ENCODE results near the gene SLC22A23.
"Not testable (repeated sequence)": the region's sequence is repeated elsewhere in the genome, so short reads cannot be mapped to it uniquely, and the experiment has no call there.

SLC22A23 gene

DNA sequence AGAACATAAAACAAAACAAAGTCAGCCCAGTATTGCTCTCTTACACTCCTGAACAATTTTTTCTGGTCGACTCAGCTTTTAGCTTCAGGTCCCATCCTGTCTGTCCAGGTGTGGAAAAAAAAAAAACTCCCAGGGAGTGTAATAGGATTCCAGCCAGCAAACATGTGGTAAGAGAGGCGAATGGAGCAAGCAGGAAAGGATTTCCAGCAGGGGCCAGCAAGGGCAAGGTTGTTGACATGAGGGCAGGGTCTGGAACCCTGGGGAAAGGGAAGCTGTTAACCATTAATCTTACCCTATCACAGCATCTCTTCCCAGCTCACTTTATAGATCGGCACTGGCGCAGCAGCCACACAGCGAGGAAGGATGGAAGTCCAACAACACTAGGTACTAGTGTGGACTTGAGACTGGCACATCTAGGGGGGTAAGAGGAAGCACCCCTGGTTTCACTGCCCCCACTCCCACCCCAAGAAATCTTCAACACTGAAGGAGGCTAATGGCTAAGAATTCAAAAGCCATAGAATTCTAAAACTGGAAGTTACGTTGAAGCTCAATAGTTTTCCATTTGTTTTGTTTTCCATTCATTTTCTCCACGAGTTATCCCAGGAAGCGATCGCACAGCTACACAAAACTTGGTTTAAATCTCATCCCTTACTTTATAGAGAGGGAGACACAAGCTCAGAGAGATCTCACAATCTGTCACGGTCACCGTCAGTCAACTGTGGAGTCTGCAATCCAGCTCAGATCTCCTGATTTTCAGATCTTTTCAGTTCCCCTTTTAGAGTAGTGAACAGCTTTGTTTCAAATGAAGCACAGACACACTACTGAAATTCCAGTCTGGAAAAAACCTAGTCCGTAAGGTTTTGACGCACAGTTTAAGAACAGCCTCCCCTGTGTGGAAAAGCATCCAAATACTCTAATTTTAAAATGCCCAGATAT is 53.3 kb downstream of the SLC22A23 start:
- DNase-seq: no peak

DNA sequence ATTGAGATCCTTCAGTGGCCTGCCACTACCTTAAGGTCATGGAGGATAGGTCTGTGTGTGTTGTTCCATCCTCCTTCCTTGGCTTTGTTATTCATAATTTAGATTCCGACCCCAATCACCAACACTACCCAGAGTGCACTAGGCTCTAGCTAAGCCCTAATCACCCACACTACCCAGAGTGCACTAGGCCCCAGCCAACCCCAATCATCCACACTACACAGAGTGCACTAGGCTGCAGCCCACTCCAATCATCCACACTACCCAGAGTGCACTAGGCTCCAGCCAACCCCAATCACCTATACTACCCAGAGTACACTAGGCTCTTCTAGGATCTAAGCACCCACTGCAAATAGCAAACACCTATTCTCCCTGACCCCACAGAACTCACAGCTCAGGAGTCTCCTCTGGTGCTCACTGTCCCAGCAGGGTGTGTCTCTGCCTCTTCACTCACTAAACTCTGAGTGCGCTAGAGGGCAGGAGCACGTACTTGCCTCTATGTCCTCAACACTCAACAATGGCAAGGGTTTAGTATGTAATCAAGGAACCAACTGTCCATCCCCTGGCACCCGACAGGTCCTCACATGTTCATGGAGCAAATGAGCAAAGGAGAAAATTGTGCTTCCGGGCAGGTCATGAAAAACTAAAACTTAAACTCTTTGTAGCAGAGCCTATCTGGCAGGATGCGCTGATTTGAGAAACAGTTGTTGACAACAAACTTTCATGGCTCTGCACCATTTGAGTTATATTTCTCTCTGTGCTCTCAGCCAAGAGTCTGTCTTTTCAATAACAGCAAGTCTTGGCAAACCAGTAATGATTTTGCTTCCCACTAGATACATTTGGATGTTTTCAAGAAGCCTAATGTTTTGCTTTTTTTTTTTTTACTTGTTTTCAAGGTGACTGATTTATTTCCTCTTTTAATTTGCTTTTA is 54.3 kb downstream of the SLC22A23 start:
- no peak for DNase-seq

DNA sequence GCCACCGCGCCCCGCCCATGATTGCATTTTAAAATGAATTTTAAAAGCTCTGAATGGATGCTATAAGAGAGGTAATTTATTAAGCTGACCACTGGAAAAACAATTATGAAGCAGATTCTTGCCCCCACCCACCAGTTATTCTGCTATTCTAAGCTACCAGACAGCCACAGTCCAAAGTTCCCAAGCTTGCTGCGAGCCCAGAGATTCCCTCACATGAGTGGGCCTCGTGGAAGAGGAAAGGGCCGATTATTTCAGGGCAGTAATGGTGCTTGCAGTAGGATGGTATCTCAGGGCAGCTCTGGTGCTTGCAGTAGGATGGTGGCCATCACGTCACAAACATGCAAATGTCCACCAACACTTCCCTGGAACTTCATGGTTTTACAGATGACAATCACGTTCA is 56.7 kb downstream of the SLC22A23 start:
- DNase-seq: no peak

DNA sequence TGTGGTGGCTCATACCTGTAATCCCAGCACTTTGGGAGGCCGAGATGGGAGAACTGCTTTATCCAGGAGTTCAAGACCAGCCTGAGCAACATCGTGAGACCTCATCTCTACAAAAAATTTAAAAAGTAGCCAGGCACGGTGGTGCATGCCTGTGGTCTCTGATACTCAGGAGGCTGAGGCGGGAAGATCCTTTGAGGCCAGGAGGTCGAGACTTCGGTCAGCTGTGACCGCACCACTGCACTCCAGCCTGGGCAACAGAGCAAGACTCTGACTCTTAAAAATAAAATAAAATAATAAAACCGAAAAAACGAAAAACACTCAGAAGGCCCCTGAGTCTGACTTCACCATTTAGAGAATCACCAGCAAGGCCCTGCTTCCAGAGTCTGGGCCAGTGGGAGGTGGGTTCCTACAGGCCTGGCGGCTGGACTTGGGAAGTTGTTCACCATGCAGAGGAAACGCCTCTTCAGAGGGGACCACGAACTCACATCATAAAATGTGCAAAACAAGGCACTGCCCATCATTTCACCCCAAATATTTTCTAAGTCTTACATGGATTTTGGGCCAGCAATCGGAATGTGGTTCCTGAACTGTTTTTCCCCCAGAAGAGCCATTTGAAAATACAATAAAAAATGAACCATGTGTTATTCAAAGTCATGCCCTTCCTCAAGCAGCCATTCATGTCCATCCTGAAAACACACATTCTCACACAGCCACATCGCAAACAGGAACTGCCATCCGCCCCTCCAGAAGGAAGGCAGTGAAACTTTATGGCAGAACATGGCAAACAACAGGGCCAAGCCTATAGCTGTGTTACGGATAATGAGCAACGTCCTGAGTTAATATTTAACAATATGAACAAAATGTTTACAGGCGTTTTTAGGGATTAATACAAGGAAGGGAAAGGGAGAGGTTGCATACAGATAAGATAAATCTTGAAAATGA is 57.8 kb downstream of the SLC22A23 start:
- no peak for DNase-seq

DNA sequence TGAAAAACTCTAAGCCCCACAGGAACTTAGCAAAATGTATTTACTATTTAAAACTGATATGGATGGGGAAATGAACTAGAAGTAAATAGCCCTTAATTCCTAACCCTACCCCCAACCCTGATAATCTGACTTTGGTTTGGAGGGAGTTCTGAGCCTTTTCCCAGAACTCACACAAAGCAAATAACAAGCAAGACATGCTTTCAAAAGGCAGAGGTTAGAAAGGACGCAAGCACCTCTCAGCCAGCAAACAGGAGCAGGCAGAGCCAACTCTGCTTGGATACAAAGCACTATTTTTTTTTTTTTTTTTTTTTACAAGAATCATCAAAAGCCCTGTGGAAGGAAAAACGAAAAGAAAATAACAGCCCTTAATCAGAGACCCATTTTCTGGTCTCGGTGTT is 58.7 kb downstream of the SLC22A23 start:
- no peak for DNase-seq

DNA sequence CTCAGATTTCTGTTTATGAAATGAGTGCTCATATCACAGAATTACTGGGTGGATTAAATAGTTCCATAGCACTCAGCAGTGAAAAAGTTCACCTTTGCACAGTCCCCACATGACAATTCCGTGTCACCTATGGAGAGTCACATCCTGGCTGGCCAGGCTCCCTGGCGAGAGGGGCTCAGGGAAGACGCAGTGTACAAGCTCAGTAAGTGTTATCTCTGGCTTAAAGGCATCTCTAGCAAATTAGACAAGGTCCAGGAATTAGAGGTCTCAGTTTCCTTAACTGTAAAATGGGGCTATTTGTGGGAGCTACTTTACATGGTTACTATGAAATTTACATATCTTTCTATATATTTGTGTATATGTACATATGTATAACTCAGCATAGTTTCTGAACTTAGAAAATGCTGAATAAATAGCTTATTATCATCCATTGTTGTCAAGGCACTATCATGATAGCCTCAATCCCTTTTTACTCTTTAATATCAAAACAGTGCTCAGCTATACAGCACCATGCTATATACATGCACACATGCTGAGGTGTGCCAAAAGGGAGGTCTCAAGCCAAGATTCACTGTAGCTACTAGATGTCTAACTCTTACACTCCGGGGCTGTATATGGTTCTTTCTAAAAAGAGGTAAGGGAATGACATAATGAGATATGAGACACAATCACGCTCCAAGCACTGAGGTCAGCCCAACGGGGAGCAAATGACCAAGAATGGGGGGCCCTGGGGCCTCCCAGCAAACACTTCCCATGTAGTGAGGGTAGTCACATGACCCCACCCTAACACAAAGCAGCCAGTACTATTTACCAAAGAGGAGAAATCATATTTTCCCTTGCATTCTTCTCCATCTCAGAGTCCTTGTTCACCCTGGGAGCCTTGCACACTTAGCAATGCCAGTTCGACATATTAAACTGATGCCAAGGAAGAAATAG is 59.4 kb downstream of the SLC22A23 start:
- DNase-seq: no peak

DNA sequence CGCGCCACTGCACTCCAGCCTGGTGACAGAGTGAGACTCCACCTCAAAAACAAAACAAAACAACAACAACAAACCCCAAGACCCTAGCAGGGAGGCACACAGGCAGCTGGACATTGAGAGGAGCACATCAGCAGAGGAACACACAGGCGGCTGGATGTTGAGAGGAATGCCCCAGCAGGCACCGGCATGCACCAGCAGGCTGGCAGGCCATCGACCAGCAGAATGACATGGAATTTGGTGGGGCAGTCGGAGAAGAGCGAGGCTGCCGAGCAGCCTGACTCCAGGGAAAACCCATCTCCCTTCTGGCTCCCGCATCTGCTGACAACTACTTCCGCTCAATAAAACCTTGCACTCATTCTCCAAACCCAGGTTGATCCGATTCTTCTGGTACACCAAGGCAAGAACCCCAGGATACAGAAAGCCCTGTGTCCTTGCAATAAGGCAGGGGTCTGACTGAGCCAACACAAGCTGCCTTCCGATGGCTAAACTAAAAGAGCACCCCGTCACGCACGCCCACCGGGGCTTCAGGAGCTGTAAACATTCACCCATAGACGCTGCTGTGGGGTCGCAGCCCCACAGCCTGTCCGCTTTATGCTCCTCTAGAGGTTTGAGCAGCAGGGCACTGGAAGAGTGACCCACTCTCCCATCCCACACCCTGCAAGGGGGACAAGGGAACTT is 60.2 kb downstream of the SLC22A23 start:
- no peak for DNase-seq

DNA sequence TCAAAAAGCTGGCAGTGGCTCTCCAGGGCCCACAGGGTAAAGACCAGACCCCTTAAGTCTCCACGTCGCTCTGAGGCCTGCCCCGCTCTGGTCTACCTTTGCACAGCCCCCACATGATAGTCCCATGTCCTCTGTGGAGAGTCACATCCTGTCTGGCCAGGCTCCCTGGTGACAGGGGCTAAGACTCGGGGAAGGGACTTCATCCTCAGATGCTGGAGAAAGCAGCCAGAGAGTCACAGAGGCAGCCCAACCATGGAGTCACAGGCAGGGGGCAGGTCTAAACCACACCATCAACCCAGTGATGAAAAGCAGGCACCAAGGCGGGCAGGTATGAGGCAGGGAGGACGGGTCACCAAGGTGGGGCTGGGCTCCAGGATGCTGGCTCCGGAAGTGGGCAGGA is 62.2 kb downstream of the SLC22A23 start:
- no peak for DNase-seq

DNA sequence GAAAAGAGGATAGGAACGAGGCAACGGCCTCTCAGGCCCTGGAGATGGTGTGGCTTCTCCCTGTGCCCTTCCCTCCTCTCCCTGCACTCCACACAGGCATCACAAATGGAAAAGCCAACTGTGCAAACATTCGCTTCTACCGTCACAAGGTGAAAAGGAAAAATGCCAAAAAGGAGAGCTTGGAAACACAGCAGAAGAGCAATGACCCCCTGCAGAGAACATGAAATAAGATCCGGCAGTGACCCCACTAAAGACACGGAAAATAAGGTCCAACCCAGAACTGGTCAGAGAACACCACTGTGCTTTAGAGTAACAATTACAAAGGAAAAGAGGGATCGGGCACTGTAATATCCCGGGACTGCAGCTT is 63.0 kb downstream of the SLC22A23 start:
- no peak for DNase-seq

DNA sequence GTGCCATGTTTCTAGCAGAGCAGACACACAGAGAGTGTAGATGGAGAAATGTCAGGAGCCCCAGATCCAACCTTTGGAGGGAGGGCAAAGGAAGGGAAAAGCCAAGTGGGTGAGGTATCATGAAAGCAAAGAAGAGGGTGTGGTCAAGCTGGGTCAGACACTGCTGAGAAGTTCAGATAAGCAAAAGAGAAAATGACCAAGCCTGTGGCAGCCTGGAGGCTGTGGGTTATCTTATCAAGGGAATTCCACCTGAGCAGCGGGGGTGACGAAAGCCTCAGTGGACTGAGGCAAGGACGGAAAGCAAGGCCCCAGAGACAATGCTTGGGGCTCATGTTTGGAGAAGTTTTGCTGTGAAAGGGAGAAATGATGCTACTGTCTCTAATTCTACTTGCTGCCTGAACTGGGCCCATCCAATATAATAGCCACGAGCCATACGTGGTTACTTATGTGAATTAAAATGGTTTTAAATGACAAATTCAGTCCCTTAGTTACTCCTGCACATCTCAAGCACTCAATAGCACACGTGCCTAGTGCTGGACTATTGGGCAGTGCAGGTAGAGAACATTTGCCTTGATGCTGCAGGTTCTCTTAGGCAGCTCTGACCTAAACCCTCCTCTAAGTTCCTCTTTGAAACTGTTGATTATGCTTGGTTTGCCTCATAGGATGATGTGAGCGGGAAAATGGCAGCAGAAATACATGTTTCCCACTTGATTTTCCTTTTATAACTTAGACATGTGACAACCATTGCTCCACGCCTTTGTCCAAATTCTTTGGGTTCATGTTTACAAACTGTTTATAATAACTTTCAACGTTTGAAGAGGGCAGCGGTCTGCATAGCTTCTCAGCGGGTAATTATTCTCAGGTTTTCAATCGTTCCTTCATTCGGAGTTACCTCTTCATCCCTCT is 63.7 kb downstream of the SLC22A23 start:
- peak; percentile 94 for DNase-seq

DNA sequence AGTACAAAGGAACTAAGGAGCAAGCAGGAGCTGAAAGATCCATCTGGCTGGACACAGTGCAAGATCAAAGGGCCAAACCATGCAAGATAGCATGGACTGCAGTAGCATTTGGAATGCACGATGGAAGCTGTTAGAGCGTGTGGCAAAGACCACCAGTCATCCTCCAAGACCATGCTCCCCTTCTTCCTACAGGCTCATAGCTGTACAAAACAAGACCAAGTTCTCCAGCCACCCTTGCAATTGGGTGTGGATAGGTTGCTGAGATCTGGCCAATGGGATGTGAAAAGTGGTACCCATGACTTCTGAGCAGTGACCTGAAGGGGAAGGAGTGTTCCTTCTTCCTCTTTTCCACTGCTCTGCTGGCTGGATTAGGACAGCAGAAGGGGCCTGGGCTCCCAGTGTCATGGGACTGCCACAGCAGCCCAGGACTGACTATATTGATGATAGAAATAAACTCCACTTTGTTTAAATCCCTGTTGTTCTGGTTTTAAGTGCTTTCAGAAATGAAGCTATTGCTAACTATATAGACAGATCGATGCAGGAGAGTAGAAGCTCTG is 64.9 kb downstream of the SLC22A23 start:
- no peak for DNase-seq

DNA sequence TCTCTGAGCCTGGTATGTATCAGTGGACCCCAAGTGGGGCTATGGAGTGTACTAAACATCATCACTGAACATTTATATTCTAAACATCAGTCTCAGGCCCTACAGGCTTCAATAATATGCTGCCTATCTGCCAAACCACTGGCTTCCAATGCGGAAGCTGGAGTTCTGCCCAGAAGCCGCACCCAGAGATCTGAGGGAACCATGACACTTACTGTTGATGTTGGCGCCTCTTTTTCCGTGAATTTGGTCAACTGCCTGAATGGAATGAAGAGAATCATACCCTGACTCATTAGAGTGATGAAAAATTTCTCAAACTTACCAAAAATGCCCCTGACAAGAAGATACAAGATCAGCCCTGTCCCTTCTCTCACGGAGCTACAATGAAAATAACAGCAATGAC is 66.2 kb downstream of the SLC22A23 start:
- peak; percentile 74 for DNase-seq

DNA sequence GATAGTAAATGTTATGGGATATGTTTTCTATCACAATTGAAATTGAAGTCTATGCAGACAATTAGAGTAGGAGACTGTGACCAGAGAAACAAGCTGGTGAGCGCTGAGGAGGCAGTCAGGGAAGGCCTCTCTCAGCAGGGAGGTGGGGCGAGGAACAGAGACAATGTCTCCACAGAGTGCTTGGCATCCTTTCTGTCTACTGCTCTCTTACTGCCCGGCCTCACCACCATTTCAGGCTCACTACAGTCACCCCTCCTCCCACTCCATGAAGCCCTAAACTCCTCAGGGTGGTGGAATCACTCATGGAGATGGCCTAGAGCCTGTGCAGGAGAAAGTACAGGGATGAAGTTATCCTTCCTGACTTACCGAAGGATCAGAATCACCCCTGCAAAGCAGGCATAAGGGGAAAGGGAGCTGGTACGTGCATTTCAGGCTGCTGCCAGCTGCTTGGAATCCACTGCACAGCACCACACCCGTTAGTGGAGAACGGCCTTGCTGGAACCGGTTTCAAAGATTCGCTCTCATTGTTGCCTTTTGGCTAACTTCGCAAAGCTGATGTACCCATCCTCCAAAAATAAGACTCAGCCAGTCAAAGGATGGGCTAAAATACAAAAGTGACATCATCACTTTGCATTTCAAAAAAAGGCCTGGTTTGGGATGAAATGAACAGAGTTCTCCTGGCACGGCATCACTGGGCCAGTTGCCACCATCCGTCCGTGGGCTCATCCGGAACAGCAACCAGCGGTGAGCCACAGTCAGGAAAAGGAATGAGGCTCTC is 67.3 kb downstream of the SLC22A23 start:
- no peak for DNase-seq

DNA sequence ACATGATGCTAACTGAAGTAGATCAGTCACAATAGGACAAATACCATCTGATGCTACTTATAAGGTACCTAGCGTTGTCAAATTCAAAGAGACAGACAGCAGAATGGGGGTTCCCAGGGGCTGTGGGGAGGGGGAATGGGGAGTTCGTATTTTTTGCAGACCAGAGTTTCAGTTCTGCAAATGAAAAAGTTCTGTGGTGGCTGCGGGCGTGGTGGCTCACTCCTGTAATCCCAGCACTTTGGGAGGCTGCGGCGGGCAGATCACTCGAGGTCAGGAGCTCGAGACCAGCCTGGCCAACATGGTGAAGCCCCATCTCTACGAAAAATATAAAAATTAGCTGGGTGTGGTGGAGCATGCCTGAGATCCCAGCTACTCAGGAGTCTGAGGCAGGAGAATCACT is 68.1 kb downstream of the SLC22A23 start:
- DNase-seq: no peak

DNA sequence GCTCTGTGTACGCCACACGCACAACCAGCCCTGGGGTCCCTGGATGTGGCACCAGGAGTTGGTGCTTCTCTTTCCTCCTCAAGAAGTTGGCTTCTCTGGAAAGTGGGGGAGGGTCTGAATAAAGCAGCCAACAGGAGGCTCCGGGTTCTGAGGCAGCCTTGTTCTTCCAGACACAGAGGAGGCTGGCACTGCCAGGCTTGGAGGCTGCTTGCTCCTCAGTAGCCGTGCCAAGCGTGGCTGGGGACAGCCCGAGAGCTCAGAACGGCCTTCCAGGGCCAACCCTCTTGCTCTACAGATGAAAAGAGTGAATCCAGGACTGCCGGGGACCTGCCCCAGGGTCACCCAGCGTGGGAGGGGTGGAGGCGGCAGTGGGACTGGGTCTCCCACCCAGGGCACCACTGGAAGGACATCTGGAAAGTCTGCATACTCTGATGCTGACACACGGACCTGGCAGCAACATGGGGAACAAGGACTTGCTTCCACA is 70.4 kb downstream of the SLC22A23 start:
- no peak for DNase-seq

DNA sequence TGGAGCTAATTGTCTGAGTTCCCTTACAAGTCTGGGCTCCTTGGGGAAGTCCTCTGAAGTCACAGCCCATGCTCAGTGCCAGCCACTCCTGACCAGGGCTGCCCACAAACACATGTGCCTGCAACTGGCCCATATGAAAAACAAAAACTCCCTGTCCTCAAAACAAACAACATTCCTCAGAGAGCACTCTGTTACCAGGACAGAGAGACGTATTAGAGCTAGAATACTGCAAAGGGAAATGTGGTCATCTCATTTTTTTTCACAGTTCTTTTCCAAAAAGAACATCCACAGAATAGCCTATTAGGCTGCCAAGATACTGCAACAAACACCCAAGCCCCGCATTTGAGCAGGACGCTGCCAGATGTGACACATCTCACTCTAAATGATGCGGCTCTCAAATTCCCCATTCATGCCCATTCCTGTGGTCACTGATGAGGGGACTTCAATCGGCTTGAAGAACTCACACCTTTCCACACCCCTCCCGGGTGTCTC is 71.1 kb downstream of the SLC22A23 start:
- no peak for DNase-seq

DNA sequence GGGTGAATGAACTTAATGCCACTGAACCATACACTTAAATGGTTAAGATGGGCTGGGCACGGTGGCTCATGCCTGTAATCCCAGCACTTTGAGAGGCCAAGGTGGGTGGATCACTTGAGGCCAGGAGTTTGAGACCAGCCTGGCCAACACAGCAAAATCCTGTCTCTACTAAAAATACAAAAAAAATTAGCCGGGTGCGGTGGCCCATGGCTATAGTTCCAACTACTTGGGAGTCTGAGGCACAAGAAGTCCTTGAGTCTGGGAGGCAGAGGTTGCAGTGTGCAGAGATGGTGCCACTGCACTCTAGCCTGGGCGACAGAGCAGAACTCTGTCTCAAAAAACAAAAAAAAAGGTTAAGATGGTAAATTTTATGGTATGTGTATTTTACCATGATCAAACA is 71.7 kb downstream of the SLC22A23 start:
- DNase-seq: not testable (repeated sequence)

Measured in hematopoietic multipotent progenitor cell treated with erythropoietin and hydrocortisone succinate and interleukin-3 and kit ligand, for 4 days (in vitro differentiated cells).